H9 (cell line): ENCODE data around the gene PLCL1. TPM values are rescaled to one million over a fixed set of nuclear protein-coding genes. Genes with fewer than 3 reads are reported as not detected.

Experiments
- DNase-seq: peaks from one replicate; pipeline ENCODE4 v3.0.0-alpha.2; 2017
- H2AFZ ChIP-seq: one replicate; pipeline ENCODE4 v1.6.1; 2013; ENCODE audit warnings: mild to moderate bottlenecking, low read length, control low read depth, moderate library complexity
- H2AK5ac ChIP-seq: 2 replicates; pipeline ENCODE4 v1.6.1; 2013; ENCODE audit warnings: low read length, control low read depth, mixed read lengths; ENCODE audit not compliant: insufficient read length
- H2BK120ac ChIP-seq: one replicate; pipeline ENCODE4 v1.6.1; 2013; ENCODE audit warnings: low read depth, mild to moderate bottlenecking, low read length, control low read depth, inconsistent platforms; ENCODE audit not compliant: poor library complexity, severe bottlenecking
- H2BK12ac ChIP-seq: 2 replicates; pipeline ENCODE4 v1.6.1; 2013; ENCODE audit warnings: low read length, control low read depth, mixed read lengths, low read depth; ENCODE audit not compliant: insufficient read length
- H2BK15ac ChIP-seq: 2 replicates; pipeline ENCODE4 v1.6.1; 2013; ENCODE audit warnings: low read depth, low read length, control low read depth
- H2BK20ac ChIP-seq: one replicate; pipeline ENCODE4 v1.6.1; 2013; ENCODE audit warnings: low read depth, mild to moderate bottlenecking, low read length, control low read depth, inconsistent platforms; ENCODE audit not compliant: poor library complexity, severe bottlenecking
- H2BK5ac ChIP-seq: 2 replicates; pipeline ENCODE4 v1.6.1; 2013; ENCODE audit warnings: low read length, control low read depth, mixed read lengths; ENCODE audit not compliant: insufficient read length
- H3K14ac ChIP-seq: 2 replicates; pipeline ENCODE4 v1.6.1; 2013; ENCODE audit warnings: low read length, control low read depth; ENCODE audit not compliant: insufficient read depth
- H3K18ac ChIP-seq: 2 replicates; pipeline ENCODE4 v1.6.1; 2013; ENCODE audit warnings: low read depth, mild to moderate bottlenecking, mixed read lengths, low read length, control low read depth; ENCODE audit not compliant: insufficient read length
- H3K23ac ChIP-seq: 2 replicates; pipeline ENCODE4 v1.6.1; 2013; ENCODE audit warnings: low read length, control low read depth, mixed read lengths, low read depth; ENCODE audit not compliant: insufficient read length
- H3K23me2 ChIP-seq: 2 replicates; pipeline ENCODE4 v1.6.1; 2013; ENCODE audit warnings: low read depth, mild to moderate bottlenecking, mixed read lengths, low read length, control low read depth; ENCODE audit not compliant: insufficient read length, poor library complexity, severe bottlenecking
- H3K27ac ChIP-seq: 2 replicates; pipeline ENCODE4 v1.5.1; 2013; ENCODE audit warnings: low read length, control low read depth, mixed read lengths, low read depth; ENCODE audit not compliant: insufficient read length
- H3K27me3 ChIP-seq: 2 replicates; pipeline ENCODE4 v1.6.1; 2013; ENCODE audit warnings: low read length, control low read depth, inconsistent platforms; ENCODE audit not compliant: insufficient read depth
- H3K4ac ChIP-seq: 2 replicates; pipeline ENCODE4 v1.6.1; 2013; ENCODE audit warnings: low read depth, mild to moderate bottlenecking, control low read depth, inconsistent platforms, low read length, moderate library complexity
- H3K4me1 ChIP-seq: 2 replicates; pipeline ENCODE4 v1.6.1; 2013; ENCODE audit warnings: low read length, control low read depth, inconsistent platforms; ENCODE audit not compliant: insufficient read depth
- H3K4me2 ChIP-seq: 2 replicates; pipeline ENCODE4 v1.6.1; 2013; ENCODE audit warnings: low read length, control low read depth, mixed read lengths; ENCODE audit not compliant: insufficient read length, insufficient read depth
- H3K56ac ChIP-seq: 2 replicates; pipeline ENCODE4 v1.6.1; 2013; ENCODE audit warnings: low read depth, mild to moderate bottlenecking, mixed read lengths, low read length, control low read depth; ENCODE audit not compliant: insufficient read length
- H3K79me1 ChIP-seq: 2 replicates; pipeline ENCODE4 v1.6.1; 2013; ENCODE audit warnings: low read depth, mild to moderate bottlenecking, moderate library complexity, low read length, control low read depth, inconsistent platforms; ENCODE audit not compliant: insufficient read depth, poor library complexity, severe bottlenecking
- H3K79me2 ChIP-seq: 2 replicates; pipeline ENCODE4 v1.6.1; 2013; ENCODE audit warnings: low read length, control low read depth, inconsistent platforms; ENCODE audit not compliant: insufficient read depth
- H3K9ac ChIP-seq: 2 replicates; pipeline ENCODE4 v1.6.1; 2013; ENCODE audit warnings: low read length, control low read depth, mixed read lengths; ENCODE audit not compliant: insufficient read length; ENCODE audit errors: extremely low read depth
- H3K9me3 ChIP-seq: one replicate; pipeline ENCODE4 v1.6.1; 2013; ENCODE audit warnings: low read depth, low read length, inconsistent platforms; ENCODE audit not compliant: control insufficient read depth
- H3T11ph ChIP-seq: one replicate; pipeline ENCODE4 v1.6.1; 2013; ENCODE audit warnings: mild to moderate bottlenecking, low read length, control low read depth, inconsistent platforms
- H4K20me1 ChIP-seq: one replicate; pipeline ENCODE4 v1.6.1; 2013; ENCODE audit not compliant: control insufficient read depth, insufficient read length, insufficient read depth
- H4K5ac ChIP-seq: 2 replicates; pipeline ENCODE4 v1.6.1; 2013; ENCODE audit warnings: low read depth, mild to moderate bottlenecking, mixed read lengths, low read length, control low read depth; ENCODE audit not compliant: insufficient read length
- H4K8ac ChIP-seq: replicated peaks from 2 replicates; pipeline ENCODE4 v1.6.1; 2013; ENCODE audit warnings: low read length, control low read depth, mixed read lengths, low read depth; ENCODE audit not compliant: insufficient read length
- H4K91ac ChIP-seq: 2 replicates; pipeline ENCODE4 v1.6.1; 2013; ENCODE audit warnings: low read depth, mild to moderate bottlenecking, moderate library complexity, mixed read lengths, low read length, control low read depth; ENCODE audit not compliant: insufficient read length
- H3K27ac Mint-ChIP-seq, 3 experiments: 2 replicates in 2 of 3; 3 replicates in 1 of 3; pipeline ENCODE4 v1.8.0; 2020 to 2021; ENCODE audit warnings: mixed read lengths in 3 of 3, mild to moderate bottlenecking in 1 of 3, moderate library complexity in 1 of 3
- H3K27me3 Mint-ChIP-seq: 2 replicates; pipeline ENCODE4 v1.8.0; 2021; ENCODE audit warnings: low read depth, mild to moderate bottlenecking, moderate library complexity, mixed read lengths
- H3K36me3 Mint-ChIP-seq, 3 experiments: 2 replicates in 2 of 3; 3 replicates in 1 of 3; pipeline ENCODE4 v1.8.0; 2020 to 2021; ENCODE audit warnings: low read depth in 3 of 3, mixed read lengths in 3 of 3; ENCODE audit not compliant: insufficient read depth in 1 of 3
- H3K4me1 Mint-ChIP-seq, 2 experiments: 2 replicates each; pipeline ENCODE4 v1.8.0; 2020; ENCODE audit warnings: mixed read lengths in 2 of 2
- H3K4me3 Mint-ChIP-seq, 2 experiments: 2 replicates in 1 of 2; 3 replicates in 1 of 2; pipeline ENCODE4 v1.8.0; 2020 to 2021; ENCODE audit warnings: mild to moderate bottlenecking in 2 of 2, mixed read lengths in 2 of 2, moderate library complexity in 1 of 2
- H3K9me3 Mint-ChIP-seq, 2 experiments: 2 replicates in 1 of 2; 3 replicates in 1 of 2; pipeline ENCODE4 v1.8.0; 2020; ENCODE audit warnings: mild to moderate bottlenecking in 2 of 2, mixed read lengths in 2 of 2, moderate library complexity in 1 of 2
- WGBS: extraction: QIAGEN DNeasy Blood & Tissue Kit; methylation state at CpG from one replicate; pipeline ENCODE4 v1.1.7; 2013; ENCODE audit warnings: missing lambda C conversion rate, low lambda C conversion rate, mixed read lengths; ENCODE audit not compliant: insufficient read length; ENCODE audit errors: extremely low coverage; 5-methylcytosine and 5-hydroxymethylcytosine counted together
- total RNA-seq: library from RNA; stranded (reverse); gene quantifications from 2 replicates; pipeline ENCODE4 v1.2.1, GENCODE V29; 2021
- TF ChIP-seq, protein P1 (sequence below): fragments of 200-600 bp; sonication (generic); conservative IDR thresholded peaks from 3 replicates; pipeline ENCODE4 v1.8.0; 2021; ENCODE audit warnings: antibody characterized with exemption, mild to moderate bottlenecking

Gene PLCL1
- total RNA-seq, 1 experiment from 2014 or later = 0.04 TPM

DNA sequence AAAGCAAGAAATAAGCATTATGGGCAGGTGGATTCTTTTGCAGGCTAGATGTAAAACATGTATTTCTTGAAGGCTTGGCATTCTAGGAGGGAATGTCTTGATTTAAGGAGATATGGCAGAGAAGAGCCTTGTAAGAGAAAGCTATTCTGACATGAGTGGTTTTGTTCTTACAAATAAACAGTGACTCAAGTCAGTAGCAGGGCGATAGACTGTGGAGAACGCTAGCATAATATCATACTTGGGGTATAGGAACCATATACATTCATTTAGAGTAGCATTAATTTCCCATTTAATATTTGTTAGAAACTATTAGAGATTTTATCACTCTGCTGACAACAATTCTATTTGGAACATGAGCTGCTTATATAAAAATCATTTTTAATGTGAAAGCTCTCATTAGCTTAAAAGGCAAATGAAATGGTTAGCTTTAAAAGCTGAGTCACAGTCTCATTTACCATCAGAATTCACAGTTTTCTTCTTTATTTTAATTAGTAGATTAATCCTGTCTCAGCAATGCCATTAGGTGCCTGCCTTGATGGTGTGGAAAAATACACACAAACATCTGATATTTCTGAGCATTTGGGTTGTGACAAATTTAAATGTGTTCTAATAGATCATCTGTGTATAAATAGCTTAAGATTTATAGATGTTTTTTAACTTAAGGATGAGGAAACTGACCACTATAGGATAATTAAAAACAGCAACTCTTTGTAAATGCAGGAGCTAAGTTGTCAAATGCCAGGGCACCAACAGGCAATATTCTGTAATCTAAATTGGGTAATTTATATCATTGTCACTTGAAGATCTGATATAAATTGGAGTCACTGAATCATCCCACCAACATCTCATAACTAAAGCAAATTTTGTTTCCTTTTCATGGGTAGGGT lies 276.7 kb downstream of the PLCL1 start:
- no peak overlapping the region for H3K14ac ChIP-seq
- H4K91ac ChIP-seq = no peak overlapping the region
- H3K79me2 ChIP-seq = no peaks in the 10 kb centered on the region
- no peak overlapping the region for H3K18ac ChIP-seq
- H3K4ac ChIP-seq = no peak overlapping the region
- H3K4me2 ChIP-seq = no peak overlapping the region
- peaks cover 2% of the 10 kb centered on the region; the same call in 1 of the 2 replicates for H3K27me3 Mint-ChIP-seq
- H3K23ac ChIP-seq = no peak overlapping the region
- no CpG with 5 or more reads among the region's 2 CpGs for WGBS
- no peaks in the 10 kb centered on the region for H3K4me1 ChIP-seq
- H2BK20ac ChIP-seq = no peak overlapping the region
- DNase-seq = no peak
- no peaks in the 10 kb centered on the region for H3K9me3 ChIP-seq
- no peak overlapping the region for H3K27ac ChIP-seq
- H2AK5ac ChIP-seq = no peak overlapping the region
- no peaks in the 10 kb centered on the region for H3K23me2 ChIP-seq
- H3K79me1 ChIP-seq = no peaks in the 10 kb centered on the region
- H3K9me3 Mint-ChIP-seq = no peaks in the 10 kb centered on the region
- H4K20me1 ChIP-seq = no peaks in the 10 kb centered on the region
- H2BK15ac ChIP-seq = no peak overlapping the region
- H3K9ac ChIP-seq = no peak overlapping the region
- no peak overlapping the region for H4K5ac ChIP-seq
- H2BK5ac ChIP-seq = no peak overlapping the region
- H2BK12ac ChIP-seq = no peak overlapping the region
- no peaks in the 10 kb centered on the region for H3K4me1 Mint-ChIP-seq
- H3K4me3 Mint-ChIP-seq = no peak overlapping the region
- H3K36me3 Mint-ChIP-seq = no peaks in the 10 kb centered on the region
- H2BK120ac ChIP-seq = no peak overlapping the region
- no peak overlapping the region for H3T11ph ChIP-seq
- no peak overlapping the region for H4K8ac ChIP-seq
- H3K27ac Mint-ChIP-seq = no peak overlapping the region
- no peaks in the 10 kb centered on the region for H3K27me3 ChIP-seq
- H2AFZ ChIP-seq = no peak overlapping the region
- TF ChIP-seq, protein P1, sequence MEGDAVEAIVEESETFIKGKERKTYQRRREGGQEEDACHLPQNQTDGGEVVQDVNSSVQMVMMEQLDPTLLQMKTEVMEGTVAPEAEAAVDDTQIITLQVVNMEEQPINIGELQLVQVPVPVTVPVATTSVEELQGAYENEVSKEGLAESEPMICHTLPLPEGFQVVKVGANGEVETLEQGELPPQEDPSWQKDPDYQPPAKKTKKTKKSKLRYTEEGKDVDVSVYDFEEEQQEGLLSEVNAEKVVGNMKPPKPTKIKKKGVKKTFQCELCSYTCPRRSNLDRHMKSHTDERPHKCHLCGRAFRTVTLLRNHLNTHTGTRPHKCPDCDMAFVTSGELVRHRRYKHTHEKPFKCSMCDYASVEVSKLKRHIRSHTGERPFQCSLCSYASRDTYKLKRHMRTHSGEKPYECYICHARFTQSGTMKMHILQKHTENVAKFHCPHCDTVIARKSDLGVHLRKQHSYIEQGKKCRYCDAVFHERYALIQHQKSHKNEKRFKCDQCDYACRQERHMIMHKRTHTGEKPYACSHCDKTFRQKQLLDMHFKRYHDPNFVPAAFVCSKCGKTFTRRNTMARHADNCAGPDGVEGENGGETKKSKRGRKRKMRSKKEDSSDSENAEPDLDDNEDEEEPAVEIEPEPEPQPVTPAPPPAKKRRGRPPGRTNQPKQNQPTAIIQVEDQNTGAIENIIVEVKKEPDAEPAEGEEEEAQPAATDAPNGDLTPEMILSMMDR = no peak
- no peak overlapping the region for H3K56ac ChIP-seq
